Cardiac muscle cell (in vitro differentiated cells and primary cell): Measurements from ENCODE around the gene KAZN. TPM values are rescaled to one million over a fixed set of nuclear protein-coding genes. Genes with fewer than 3 reads are reported as not detected.

Experiments
- DNase-seq, 2 donors: peaks; one replicate each; pipeline versions ENCODE4 v3.0.0 to v3.0.0-alpha.2; 2010 to 2017; ENCODE audit warnings: low read depth in 1 of 2, low spot score in 1 of 2
- H3K27ac ChIP-seq: fragments of 200-600 bp; sonication (generic); 2 replicates; pipeline ENCODE4 v1.5.1; 2016
- H3K27me3 ChIP-seq: fragments of 200-600 bp; sonication (generic); 2 replicates; pipeline ENCODE4 v1.6.0; 2016; ENCODE audit warnings: control low read depth
- H3K36me3 ChIP-seq: fragments of 200-600 bp; sonication (generic); 2 replicates; pipeline ENCODE4 v1.5.1; 2016; ENCODE audit warnings: control low read depth
- H3K4me1 ChIP-seq: fragments of 200-600 bp; sonication (generic); 2 replicates; pipeline ENCODE4 v1.8.1; 2017; ENCODE audit warnings: low read depth, mild to moderate bottlenecking, mixed run types
- H3K4me3 ChIP-seq: fragments of 200-600 bp; sonication (generic); 2 replicates; pipeline ENCODE4 v1.5.1; 2016; ENCODE audit warnings: mild to moderate bottlenecking
- H3K9me3 ChIP-seq: fragments of 200-600 bp; sonication (generic); 2 replicates; pipeline ENCODE4 v1.5.1; 2017; ENCODE audit warnings: low read depth, mild to moderate bottlenecking, control low read depth
- CTCF ChIP-seq: IDR thresholded peaks from 2 replicates; pipeline ENCODE4 v1.5.1; 2012; ENCODE audit warnings: low read depth, mild to moderate bottlenecking, low read length
- polyA plus RNA-seq: library from polyadenylated mRNA; unstranded; fragments of >200 nt; fragmentation: Nextera tagmentation; extraction: Ambion mirVana; gene quantifications from 2 replicates; pipeline ENCODE4 v1.2.1, GENCODE V29; 2016
- total RNA-seq: library from RNA; depleted of rRNA; stranded (reverse); fragments of >200 nt; gene quantifications from 2 replicates; pipeline ENCODE4 v1.2.3, GENCODE V29; 2016

Gene KAZN
- total and polyA plus RNA-seq, 2 experiments from 2014 or later = 17.5 to 26.9 TPM

DNA sequence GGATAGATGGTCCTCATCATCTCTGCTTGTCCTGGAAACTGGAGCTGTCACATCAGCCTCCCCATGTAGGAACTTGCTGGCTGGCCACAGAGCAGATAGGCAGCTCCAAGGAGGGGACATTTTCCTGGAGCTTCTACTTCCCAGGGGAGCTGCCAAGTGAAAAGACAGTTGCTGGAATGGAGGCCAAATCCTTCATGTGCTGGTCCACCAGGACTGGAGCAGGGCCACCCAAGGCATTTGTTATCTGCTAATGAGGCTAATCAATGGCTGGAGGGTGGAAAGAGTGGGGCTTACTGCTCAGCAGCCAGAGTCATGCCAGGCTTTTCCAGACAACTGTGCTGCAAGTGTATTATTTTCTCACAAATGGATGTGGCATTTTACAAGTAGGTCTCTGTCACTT is 22.5 kb downstream of the KAZN start:
- no peaks in the 10 kb centered on the region for H3K27me3 ChIP-seq
- no peak overlapping the region for H3K4me3 ChIP-seq
- no peak for DNase-seq
- H3K36me3 ChIP-seq = no peaks in the 10 kb centered on the region
- TF ChIP-seq CTCF = no peak
- peak overlapping the region; percentile 15 for H3K27ac ChIP-seq
- H3K9me3 ChIP-seq = no peaks in the 10 kb centered on the region
- peaks cover 60% of the 10 kb centered on the region for H3K4me1 ChIP-seq

- Histone ChIP-seq H3K36me3 (no peaks in the 10 kb centered on the region), H3K4me1 (peaks cover 50% of the 10 kb centered on the region), H3K4me3 (no peak overlapping the region), H3K9me3 (no peaks in the 10 kb centered on the region), H3K27me3 (no peaks in the 10 kb centered on the region), H3K27ac (no peak overlapping the region)
- no peak for TF ChIP-seq CTCF
- no peak for DNase-seq
Measured at GRCh38 chr1:14623090-14623489, 24.6 kb downstream of the KAZN start.

DNA sequence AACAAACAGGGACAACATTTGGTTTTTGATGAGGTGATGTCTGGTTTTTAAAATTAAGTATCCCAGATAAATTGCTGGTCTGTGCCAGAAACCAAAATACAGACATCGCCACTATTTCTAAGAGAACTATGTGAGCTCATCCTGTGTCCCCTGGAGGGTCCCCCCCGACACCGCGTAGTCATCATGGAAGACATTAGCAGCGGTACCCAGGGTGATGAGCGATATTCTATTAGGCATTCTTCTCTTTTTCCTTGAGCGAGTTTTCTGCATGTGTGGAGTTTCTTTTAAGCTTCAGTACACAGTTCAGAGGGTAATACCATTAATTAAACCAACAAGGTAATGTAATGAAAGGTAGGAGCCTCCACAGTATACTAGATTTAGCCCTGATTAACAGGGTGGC is 26.5 kb downstream of the KAZN start:
- Histone ChIP-seq H3K9me3 (no peaks in the 10 kb centered on the region), H3K27me3 (no peaks in the 10 kb centered on the region), H3K4me3 (no peak overlapping the region), H3K4me1 (peaks cover 35% of the 10 kb centered on the region), H3K36me3 (no peaks in the 10 kb centered on the region), H3K27ac (no peak overlapping the region)
- TF ChIP-seq CTCF = no peak
- DNase-seq = no peak

DNA sequence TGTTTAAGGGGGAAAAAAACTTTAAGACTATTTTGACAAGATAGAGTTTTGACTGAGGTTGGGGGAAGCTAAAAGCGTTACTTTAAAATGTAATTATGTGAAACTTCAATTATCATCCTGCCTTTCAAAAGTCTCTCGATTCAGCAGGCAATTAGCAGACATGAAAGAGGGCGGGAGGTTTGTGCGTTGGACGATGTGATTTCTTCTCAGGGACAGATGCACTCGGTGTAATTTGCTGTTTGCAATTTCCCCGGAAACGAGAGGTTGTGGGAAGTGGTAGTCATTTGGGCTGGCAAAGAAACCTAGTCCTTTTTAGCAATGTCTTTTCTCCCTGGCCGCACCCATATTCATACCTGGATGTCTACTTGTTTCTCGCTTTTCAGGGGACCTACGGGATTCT is 27.1 kb downstream of the KAZN start:
- no peak for DNase-seq
- no peak for TF ChIP-seq CTCF
- Histone ChIP-seq H3K36me3 (no peaks in the 10 kb centered on the region), H3K9me3 (no peaks in the 10 kb centered on the region), H3K27ac (peak overlapping the region; percentile 7), H3K4me3 (no peak overlapping the region), H3K4me1 (peaks cover 29% of the 10 kb centered on the region), H3K27me3 (no peaks in the 10 kb centered on the region)

GRCh38 chr1:14625996-14626395 is 27.5 kb downstream of the KAZN start:
- no peak for DNase-seq
- Histone ChIP-seq H3K27ac (peak overlapping the region; percentile 7), H3K4me3 (no peak overlapping the region), H3K27me3 (no peaks in the 10 kb centered on the region), H3K36me3 (no peaks in the 10 kb centered on the region), H3K4me1 (peaks cover 25% of the 10 kb centered on the region), H3K9me3 (no peaks in the 10 kb centered on the region)
- TF ChIP-seq CTCF = no peak

- peak in 1 of 2 donors; percentile 33 for DNase-seq
Measured at GRCh38 chr1:14626869-14627607, 28.6 kb downstream of the KAZN start.

More at GRCh38 chr1:14626869-14627607, 28.6 kb downstream of the KAZN start:
- TF ChIP-seq CTCF = no peak
- peaks cover 23% of the 10 kb centered on the region for H3K4me1 ChIP-seq
- H3K36me3 ChIP-seq = no peaks in the 10 kb centered on the region
- no peak overlapping the region for H3K4me3 ChIP-seq
- H3K27ac ChIP-seq = peak overlapping the region; percentile 79
- H3K9me3 ChIP-seq = no peaks in the 10 kb centered on the region
- no peaks in the 10 kb centered on the region for H3K27me3 ChIP-seq
